HEK293 (cell line): Measurements from ENCODE around the gene BRD1.

Experiments used
- GLI2 ChIP-seq: fragments of 450-650 bp; formaldehyde crosslinking; IDR thresholded peaks from 2 replicates; pipeline ENCODE4; 2017; ENCODE audit warnings: missing biosample characterization, missing genetic modification characterization, low read depth, borderline replicate concordance
- KLF8 ChIP-seq: fragments of 450-650 bp; formaldehyde crosslinking; IDR thresholded peaks from 2 replicates; pipeline ENCODE4 v1.5.1; 2016; ENCODE audit warnings: missing biosample characterization, missing genetic modification characterization
- KLF9 ChIP-seq: fragments of 450-650 bp; formaldehyde crosslinking; IDR thresholded peaks from 2 replicates; pipeline ENCODE4 v1.5.1; 2016; ENCODE audit warnings: missing biosample characterization, missing genetic modification characterization, low read depth
- PBX3 ChIP-seq: sonication (generic); formaldehyde crosslinking; IDR thresholded peaks from 2 replicates; pipeline ENCODE4 v1.8.1; 2022; ENCODE audit warnings: mild to moderate bottlenecking, moderate library complexity, missing genetic modification reagents
- ZBTB20 ChIP-seq: fragments of 450-650 bp; formaldehyde crosslinking; IDR thresholded peaks from 2 replicates; pipeline ENCODE4 v1.5.1; 2016; ENCODE audit warnings: missing biosample characterization, missing genetic modification characterization
- ZBTB26 ChIP-seq: fragments of 450-650 bp; formaldehyde crosslinking; optimal IDR thresholded peaks from 2 replicates; pipeline ENCODE3; 2016; ENCODE audit warnings: missing biosample characterization, mild to moderate bottlenecking, missing genetic modification characterization
- ZIC2 ChIP-seq: fragments of 450-650 bp; formaldehyde crosslinking; IDR thresholded peaks from 2 replicates; pipeline ENCODE4 v1.5.1; 2016; ENCODE audit warnings: missing biosample characterization, missing genetic modification characterization
- ZNF121 ChIP-seq: fragments of 450-650 bp; formaldehyde crosslinking; IDR thresholded peaks from 2 replicates; pipeline ENCODE4 v1.5.1; 2016; ENCODE audit warnings: missing biosample characterization, missing genetic modification characterization
- ZNF133 ChIP-seq: fragments of 450-650 bp; formaldehyde crosslinking; IDR thresholded peaks from 2 replicates; pipeline ENCODE4 v1.5.1; 2016; ENCODE audit warnings: missing biosample characterization, missing genetic modification characterization
- ZNF248 ChIP-seq: fragments of 450-650 bp; formaldehyde crosslinking; IDR thresholded peaks from 2 replicates; pipeline ENCODE4 v1.5.1; 2017; ENCODE audit warnings: missing biosample characterization, missing genetic modification characterization
- ZNF398 ChIP-seq: fragments of 450-650 bp; formaldehyde crosslinking; IDR thresholded peaks from 2 replicates; pipeline ENCODE4 v1.5.1; 2017; ENCODE audit warnings: missing biosample characterization, missing genetic modification characterization
- ZNF513 ChIP-seq: fragments of 450-650 bp; IDR thresholded peaks from 2 replicates; pipeline ENCODE4 v1.5.1; 2018; ENCODE audit warnings: missing biosample characterization, missing genetic modification characterization
- ZNF518A ChIP-seq: fragments of 450-650 bp; formaldehyde crosslinking; conservative IDR thresholded peaks from 2 replicates; pipeline ENCODE4 v1.5.1; 2016; ENCODE audit warnings: low read depth, missing biosample characterization, missing genetic modification characterization
- ZNF521 ChIP-seq: fragments of 450-650 bp; formaldehyde crosslinking; IDR thresholded peaks from 2 replicates; pipeline ENCODE4 v1.5.1; 2017; ENCODE audit warnings: missing biosample characterization, mild to moderate bottlenecking, missing genetic modification characterization
- ZNF549 ChIP-seq: fragments of 450-650 bp; IDR thresholded peaks from 2 replicates; pipeline ENCODE4 v1.5.1; 2018; ENCODE audit warnings: missing biosample characterization, missing genetic modification characterization, mild to moderate bottlenecking, inconsistent platforms, moderate library complexity
- ZNF558 ChIP-seq: fragments of 450-650 bp; formaldehyde crosslinking; IDR thresholded peaks from 2 replicates; pipeline ENCODE4 v1.5.1; 2016; ENCODE audit warnings: missing biosample characterization, missing genetic modification characterization
- ZNF580 ChIP-seq: fragments of 450-650 bp; formaldehyde crosslinking; IDR thresholded peaks from 2 replicates; pipeline ENCODE4 v1.5.1; 2016; ENCODE audit warnings: missing biosample characterization, missing genetic modification characterization
- ZNF654 ChIP-seq: fragments of 450-650 bp; formaldehyde crosslinking; IDR thresholded peaks from 2 replicates; pipeline ENCODE4 v1.5.1; 2016; ENCODE audit warnings: low read depth, missing biosample characterization, missing genetic modification characterization

The BRD1 gene

GRCh38 chr22:49853981-49854831 is 26.5 kb upstream of the BRD1 start (continued):
- TF ChIP-seq ZNF121 (tag by site-specific recombination) (no peak), ZNF558 (tag by site-specific recombination) (no peak), ZNF248 (no peak), KLF8 (tag by site-specific recombination) (peak; percentile 21; the same call in 1 of the 2 replicates), ZNF518A (no peak), PBX3 (CRISPR knock-in tag) (0 out of 2 replicates have a peak, but pooled peaks have one; percentile 1), ZNF521 (tag by site-specific recombination) (no peak), ZNF133 (tag by site-specific recombination) (no peak), ZNF654 (tag by site-specific recombination) (no peak), ZNF513 (tag by site-specific recombination) (no peak), ZNF580 (tag by site-specific recombination) (no peak), ZBTB20 (tag by site-specific recombination) (peak; percentile 81), ZIC2 (no peak), ZNF549 (tag by site-specific recombination) (no peak), GLI2 (tag by site-specific recombination) (no peak), ZNF398 (tag by site-specific recombination) (no peak), ZBTB26 (peak; percentile 69), KLF9 (tag by site-specific recombination) (no peak)
